ENCODE measurements around the gene BARHL1.
A peak's percentile ranks its signal among the peaks of the same experiment; 100 is the strongest.

The BARHL1 gene

DNA sequence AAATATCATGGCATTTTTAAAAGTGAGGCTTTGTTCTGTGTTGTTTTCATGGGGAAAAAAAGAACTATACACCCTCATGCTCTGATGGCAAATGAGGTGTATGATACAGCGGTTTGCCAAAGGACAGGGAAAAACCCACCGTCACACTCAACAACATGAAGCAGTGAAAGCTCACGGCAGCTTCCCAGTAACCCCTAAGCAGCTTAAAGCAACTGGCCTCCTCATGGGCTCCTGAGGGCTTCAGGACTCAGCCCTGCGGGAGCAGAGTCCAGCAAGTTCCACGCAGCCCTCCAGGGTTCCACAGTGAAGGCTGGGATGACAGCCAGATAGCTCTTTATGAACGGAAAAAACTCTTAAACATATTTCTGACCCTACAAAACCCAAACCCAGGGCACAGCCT is 12.9 kb downstream of the BARHL1 start:
- DNase-seq (ENCODE audit: low read depth, low spot score) = no peak
- in situ Hi-C loops (cut with HindIII; ENCODE audit: low sequenced_read_pairs) = no loop called here
- H3K4me3 ChIP-seq (ENCODE audit: low read depth, low read length) = no peak overlapping the region
- TF ChIP-seq, protein P1, sequence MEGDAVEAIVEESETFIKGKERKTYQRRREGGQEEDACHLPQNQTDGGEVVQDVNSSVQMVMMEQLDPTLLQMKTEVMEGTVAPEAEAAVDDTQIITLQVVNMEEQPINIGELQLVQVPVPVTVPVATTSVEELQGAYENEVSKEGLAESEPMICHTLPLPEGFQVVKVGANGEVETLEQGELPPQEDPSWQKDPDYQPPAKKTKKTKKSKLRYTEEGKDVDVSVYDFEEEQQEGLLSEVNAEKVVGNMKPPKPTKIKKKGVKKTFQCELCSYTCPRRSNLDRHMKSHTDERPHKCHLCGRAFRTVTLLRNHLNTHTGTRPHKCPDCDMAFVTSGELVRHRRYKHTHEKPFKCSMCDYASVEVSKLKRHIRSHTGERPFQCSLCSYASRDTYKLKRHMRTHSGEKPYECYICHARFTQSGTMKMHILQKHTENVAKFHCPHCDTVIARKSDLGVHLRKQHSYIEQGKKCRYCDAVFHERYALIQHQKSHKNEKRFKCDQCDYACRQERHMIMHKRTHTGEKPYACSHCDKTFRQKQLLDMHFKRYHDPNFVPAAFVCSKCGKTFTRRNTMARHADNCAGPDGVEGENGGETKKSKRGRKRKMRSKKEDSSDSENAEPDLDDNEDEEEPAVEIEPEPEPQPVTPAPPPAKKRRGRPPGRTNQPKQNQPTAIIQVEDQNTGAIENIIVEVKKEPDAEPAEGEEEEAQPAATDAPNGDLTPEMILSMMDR (IDR thresholded peaks at IDR 0.05; ENCODE audit: low read depth, low read length) = no peak

DNA sequence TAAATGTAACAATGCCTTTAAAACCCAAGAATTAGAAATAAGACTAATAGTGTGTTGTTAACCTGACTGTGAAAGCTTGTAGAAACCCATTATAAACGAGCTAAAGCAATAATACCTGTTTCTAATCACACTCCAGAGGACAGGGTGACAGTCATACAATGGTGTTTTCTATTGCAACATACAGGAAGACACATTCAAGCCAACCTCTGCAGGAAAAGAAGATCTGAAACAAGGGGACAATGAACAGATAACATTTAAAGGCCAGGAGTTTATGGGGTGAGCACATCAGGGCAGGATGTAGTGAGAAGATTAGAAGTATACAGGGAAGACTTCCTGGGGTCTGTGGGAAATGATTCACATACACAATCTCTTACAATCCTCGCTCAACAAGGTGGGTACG is 13.8 kb downstream of the BARHL1 start:
- no peak overlapping the region for H3K4me3 ChIP-seq (ENCODE audit: low read depth, low read length)
- DNase-seq (ENCODE audit: low read depth, low spot score) = no peak
- in situ Hi-C loops (cut with HindIII; ENCODE audit: low sequenced_read_pairs) = no loop called here
- TF ChIP-seq, protein P1 (IDR thresholded peaks at IDR 0.05; ENCODE audit: low read depth, low read length) = no peak

DNA sequence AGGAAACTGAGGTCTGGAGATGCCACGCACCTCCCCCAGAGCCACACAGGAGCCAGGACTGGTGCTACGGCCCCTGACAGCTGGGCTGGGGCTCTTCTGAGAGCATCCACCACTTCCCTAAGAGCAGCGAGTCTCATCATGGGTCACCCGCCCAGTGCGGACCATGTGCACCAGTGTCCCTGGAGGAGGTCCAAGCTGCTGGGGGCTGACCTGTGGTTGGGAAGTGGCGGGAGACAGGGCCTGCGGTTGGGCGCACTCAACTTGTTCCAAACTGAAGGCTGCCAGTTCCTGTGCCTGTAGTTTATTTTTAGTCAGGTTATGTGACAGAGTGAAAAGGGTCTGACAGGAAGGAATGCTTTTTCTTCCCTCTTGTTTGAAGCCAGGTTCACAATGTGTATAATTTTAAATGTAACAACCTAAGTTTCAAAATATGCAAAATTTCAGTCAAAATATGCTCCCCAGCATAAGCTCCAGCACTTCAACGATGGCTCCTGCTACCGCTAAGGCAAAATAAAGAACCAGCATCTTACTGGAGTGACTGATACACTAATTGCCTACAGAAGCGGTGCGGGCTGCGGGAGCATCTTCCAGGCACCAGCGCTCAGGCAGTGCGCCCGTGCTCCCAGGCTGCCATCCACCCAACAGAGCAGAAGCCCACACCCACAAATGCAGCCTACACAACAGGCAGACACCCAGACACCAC is 14.8 kb downstream of the BARHL1 start:
- no peak overlapping the region for H3K4me3 ChIP-seq (ENCODE audit: low read depth, low read length)
- DNase-seq (ENCODE audit: low read depth, low spot score) = peak; percentile 44
- TF ChIP-seq, protein P1 (IDR thresholded peaks at IDR 0.05; ENCODE audit: low read depth, low read length) = no peak
- in situ Hi-C loops (cut with HindIII; ENCODE audit: low sequenced_read_pairs) = no loop called here

DNA sequence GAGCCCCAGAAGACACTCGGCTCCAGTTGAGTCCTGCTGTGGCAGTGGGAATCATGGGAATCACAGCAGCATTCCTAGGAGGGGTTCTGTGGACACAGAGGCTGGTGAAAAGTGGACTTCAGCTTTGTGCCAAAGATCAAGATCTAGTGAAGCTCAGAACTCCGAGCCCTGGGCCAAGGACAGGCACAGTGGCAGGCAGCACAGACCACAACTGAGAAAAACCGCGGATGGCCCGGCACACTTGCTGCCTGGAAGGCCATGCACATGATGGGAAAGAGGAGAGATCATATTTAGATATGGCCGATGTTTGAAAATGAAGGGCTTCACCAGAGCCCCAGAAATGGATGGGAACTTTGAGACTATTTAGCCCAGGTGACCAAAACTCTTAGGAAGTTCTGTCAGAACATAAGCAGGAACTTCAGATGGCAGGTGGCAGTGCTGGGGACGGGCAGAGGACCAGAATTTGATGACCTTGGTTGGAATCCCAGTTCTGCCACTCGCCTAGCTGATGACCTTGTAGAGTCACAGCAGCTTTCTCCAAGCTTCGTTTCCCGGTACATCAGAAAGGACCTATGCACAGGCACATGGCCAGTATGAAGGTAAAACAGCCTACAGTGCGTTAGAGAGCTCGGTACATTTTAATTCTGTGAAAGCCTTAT is 18.0 kb downstream of the BARHL1 start:
- no peak overlapping the region for H3K4me3 ChIP-seq (ENCODE audit: low read depth, low read length)
- DNase-seq (ENCODE audit: low read depth, low spot score) = no peak
- TF ChIP-seq, protein P1 (IDR thresholded peaks at IDR 0.05; ENCODE audit: low read depth, low read length) = no peak
- in situ Hi-C loops (cut with HindIII; ENCODE audit: low sequenced_read_pairs) = no loop called here

DNA sequence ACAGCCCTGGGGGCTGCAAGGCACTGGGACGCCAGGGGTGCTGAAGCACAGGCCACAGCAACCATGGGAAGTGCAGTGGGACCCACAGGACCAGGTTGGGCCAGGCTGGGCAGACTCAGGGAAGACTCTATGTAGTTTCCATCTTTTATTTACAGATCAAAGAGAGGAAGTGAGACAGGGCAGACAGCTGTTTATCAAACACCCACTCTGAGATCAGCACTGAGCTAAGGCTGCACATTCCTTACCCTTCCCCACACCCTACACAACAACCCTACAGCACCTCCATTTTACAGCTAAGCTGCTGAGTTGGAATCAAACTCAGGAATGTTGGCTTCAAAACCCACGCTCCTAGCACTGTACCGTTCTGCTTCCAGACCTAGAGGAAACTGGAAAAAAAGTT is 19.8 kb downstream of the BARHL1 start:
- TF ChIP-seq, protein P1 (IDR thresholded peaks at IDR 0.05; ENCODE audit: low read depth, low read length) = no peak
- H3K4me3 ChIP-seq (ENCODE audit: low read depth, low read length) = no peak overlapping the region
- in situ Hi-C loops (cut with HindIII; ENCODE audit: low sequenced_read_pairs) = no loop called here
- no peak for DNase-seq (ENCODE audit: low read depth, low spot score)

DNA sequence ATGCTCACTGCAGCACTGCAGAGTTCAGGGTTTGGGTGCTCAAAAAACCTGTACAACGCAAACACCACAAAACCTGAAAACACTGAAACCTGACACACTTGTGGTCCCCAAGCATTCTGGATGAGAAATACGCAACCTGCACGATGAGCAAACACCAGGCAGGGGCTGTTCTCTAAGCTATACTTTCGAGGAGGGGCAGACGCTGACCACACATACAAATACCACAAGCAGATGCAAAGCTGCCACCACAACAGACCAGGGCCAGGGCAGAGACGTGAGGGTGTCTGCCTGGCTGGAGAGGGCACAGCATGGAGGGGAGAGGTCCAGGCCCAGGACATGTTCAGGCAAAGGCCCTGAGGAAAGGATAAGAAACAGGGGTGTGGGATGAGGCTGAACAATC is 23.0 kb downstream of the BARHL1 start:
- H3K4me3 ChIP-seq (ENCODE audit: low read depth, low read length) = no peak overlapping the region
- in situ Hi-C loops (cut with HindIII; ENCODE audit: low sequenced_read_pairs) = no loop called here
- TF ChIP-seq, protein P1 (IDR thresholded peaks at IDR 0.05; ENCODE audit: low read depth, low read length) = no peak
- DNase-seq (ENCODE audit: low read depth, low spot score) = no peak

Data from astrocyte of the spinal cord (primary cell).